Panc1 (cell line): Measurements from ENCODE around the gene USH2A. TPM values are rescaled to one million over a fixed set of nuclear protein-coding genes. Genes with fewer than 3 reads are reported as not detected.

Experiments
- ATAC-seq: fragments of 200-7000 bp; cut with Tn5 transposase; 2 replicates; pipeline ENCODE4 v1.9.1; 2020; ENCODE audit warnings: mild to moderate bottlenecking, moderate library complexity
- BruUV-seq: library from RNA; stranded (reverse); fragments of 400-500 nt; replicated peaks from 2 replicates; lab custom pipeline; 2021; lab: Mats Ljungman, UMichigan
- CTCF ChIA-PET: fragments of 300-600 bp; sonication (Branson Sonifier 250); formaldehyde crosslinking; loops from one replicate; lab custom pipeline; 2022; ENCODE audit warnings: antibody characterized with exemption; lab: Charles Lee
- POLR2A ChIA-PET: fragments of 300-600 bp; sonication (Branson Sonifier 250); formaldehyde crosslinking; loops from one replicate; lab custom pipeline; 2022; ENCODE audit warnings: antibody characterized with exemption; lab: Charles Lee
- DNase-seq: peaks from one replicate; pipeline ENCODE4 v3.0.0-alpha.2; 2010; ENCODE audit warnings: low read depth, low spot score
- H3K27ac ChIP-seq: 2 replicates; pipeline ENCODE4 v1.5.1; 2011; ENCODE audit warnings: mild to moderate bottlenecking, low read length, inconsistent platforms
- H3K27me3 ChIP-seq: fragments of 200-500 bp; sonication (Bioruptor generic); 2 replicates; pipeline ENCODE4 v1.6.0; 2014; ENCODE audit warnings: low read length, inconsistent platforms; ENCODE audit not compliant: control insufficient read depth, insufficient read depth
- H3K36me3 ChIP-seq: fragments of 200-500 bp; sonication (Bioruptor generic); 2 replicates; pipeline ENCODE4 v1.5.1; 2014; ENCODE audit warnings: inconsistent platforms, mild to moderate bottlenecking, low read length, moderate library complexity; ENCODE audit not compliant: control insufficient read depth, insufficient read depth
- H3K4me1 ChIP-seq: 2 replicates; pipeline ENCODE4 v1.5.1; 2011; ENCODE audit warnings: inconsistent platforms, mild to moderate bottlenecking, low read length, moderate library complexity; ENCODE audit not compliant: control insufficient read depth, insufficient read depth
- H3K4me3 ChIP-seq, 2 experiments: 2 replicates each; pipeline ENCODE4 v1.5.1; 2011 to 2012; ENCODE audit warnings: low read depth in 2 of 2, low read length in 2 of 2, mild to moderate bottlenecking in 2 of 2, inconsistent platforms in 1 of 2, moderate library complexity in 1 of 2
- H3K9me3 ChIP-seq: fragments of 200-500 bp; sonication (Bioruptor generic); 2 replicates; pipeline ENCODE4 v1.5.1; 2014; ENCODE audit warnings: low read depth, mild to moderate bottlenecking, inconsistent platforms, low read length, moderate library complexity; ENCODE audit not compliant: control insufficient read depth, insufficient read depth
- POLR2AphosphoS5 ChIP-seq: IDR thresholded peaks from 2 replicates; pipeline ENCODE4 v1.6.1; 2012; ENCODE audit warnings: mild to moderate bottlenecking, low read depth, low read length, moderate library complexity
- SIN3A ChIP-seq: IDR thresholded peaks from 2 replicates; pipeline ENCODE4 v1.6.1; 2012; ENCODE audit warnings: low read depth, mild to moderate bottlenecking, low read length, moderate library complexity, borderline replicate concordance; ENCODE audit not compliant: insufficient read depth
- TCF7L2 ChIP-seq: IDR thresholded peaks from 2 replicates; pipeline ENCODE4 v1.6.1; 2011; ENCODE audit warnings: mild to moderate bottlenecking, low read depth, low read length, inconsistent platforms
- in situ Hi-C: cut with HindIII; loops from 2 replicates; pipeline ENCODE4 v1.10.0; 2016; ENCODE audit warnings: low sequenced_read_pairs, low pct_unique_long_range_greater_than_20kb
- intact Hi-C: fragments of 100-400 bp; cut with micrococcal nuclease; formaldehyde crosslinking; loops from one replicate; pipeline ENCODE4 v1.10.0; 2022; ENCODE audit not compliant: unreplicated experiment
- total RNA-seq: library from RNA; stranded (reverse); gene quantifications from one replicate; pipeline ENCODE4 v1.2.1, GENCODE V29; 2021; ENCODE audit not compliant: unreplicated experiment
- TF ChIP-seq, protein P1 (sequence below), 2 experiments: IDR thresholded peaks; 2 replicates each; pipeline ENCODE4 v1.6.1; 2011 to 2012; ENCODE audit warnings: low read depth in 2 of 2, control low read depth in 1 of 2, low read length in 1 of 2, mild to moderate bottlenecking in 1 of 2, moderate library complexity in 1 of 2; ENCODE audit not compliant: insufficient read depth in 1 of 2
- TF ChIP-seq, protein P2 (sequence below): fragments of 450-650 bp; IDR thresholded peaks from 2 replicates; pipeline ENCODE4 v1.5.1; 2017; ENCODE audit warnings: mild to moderate bottlenecking

The USH2A gene
- total RNA-seq, 1 experiment from 2014 or later, result not detected

DNA sequence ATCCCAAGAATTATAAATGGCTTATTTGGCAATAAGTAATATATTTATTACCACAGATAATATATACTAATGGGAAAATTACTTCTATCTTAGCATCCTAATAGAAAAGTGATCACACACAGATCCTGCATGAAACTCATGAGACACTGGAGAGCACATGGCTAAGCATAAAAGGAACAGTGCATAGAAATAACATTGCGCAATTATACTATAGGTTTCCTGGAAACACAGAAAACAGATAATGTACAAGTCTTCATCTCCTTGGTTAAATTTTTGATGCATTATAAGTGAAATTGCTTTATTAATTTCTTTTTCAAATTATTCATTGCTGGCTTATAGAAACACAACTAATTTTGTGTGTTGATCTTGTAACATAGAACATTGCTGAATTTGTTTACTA is 210.4 kb downstream of the USH2A start:
- TF ChIP-seq TCF7L2 (no peak), SIN3A (no peak), POLR2AphosphoS5 (no peak)
- TF ChIP-seq, protein P1, sequence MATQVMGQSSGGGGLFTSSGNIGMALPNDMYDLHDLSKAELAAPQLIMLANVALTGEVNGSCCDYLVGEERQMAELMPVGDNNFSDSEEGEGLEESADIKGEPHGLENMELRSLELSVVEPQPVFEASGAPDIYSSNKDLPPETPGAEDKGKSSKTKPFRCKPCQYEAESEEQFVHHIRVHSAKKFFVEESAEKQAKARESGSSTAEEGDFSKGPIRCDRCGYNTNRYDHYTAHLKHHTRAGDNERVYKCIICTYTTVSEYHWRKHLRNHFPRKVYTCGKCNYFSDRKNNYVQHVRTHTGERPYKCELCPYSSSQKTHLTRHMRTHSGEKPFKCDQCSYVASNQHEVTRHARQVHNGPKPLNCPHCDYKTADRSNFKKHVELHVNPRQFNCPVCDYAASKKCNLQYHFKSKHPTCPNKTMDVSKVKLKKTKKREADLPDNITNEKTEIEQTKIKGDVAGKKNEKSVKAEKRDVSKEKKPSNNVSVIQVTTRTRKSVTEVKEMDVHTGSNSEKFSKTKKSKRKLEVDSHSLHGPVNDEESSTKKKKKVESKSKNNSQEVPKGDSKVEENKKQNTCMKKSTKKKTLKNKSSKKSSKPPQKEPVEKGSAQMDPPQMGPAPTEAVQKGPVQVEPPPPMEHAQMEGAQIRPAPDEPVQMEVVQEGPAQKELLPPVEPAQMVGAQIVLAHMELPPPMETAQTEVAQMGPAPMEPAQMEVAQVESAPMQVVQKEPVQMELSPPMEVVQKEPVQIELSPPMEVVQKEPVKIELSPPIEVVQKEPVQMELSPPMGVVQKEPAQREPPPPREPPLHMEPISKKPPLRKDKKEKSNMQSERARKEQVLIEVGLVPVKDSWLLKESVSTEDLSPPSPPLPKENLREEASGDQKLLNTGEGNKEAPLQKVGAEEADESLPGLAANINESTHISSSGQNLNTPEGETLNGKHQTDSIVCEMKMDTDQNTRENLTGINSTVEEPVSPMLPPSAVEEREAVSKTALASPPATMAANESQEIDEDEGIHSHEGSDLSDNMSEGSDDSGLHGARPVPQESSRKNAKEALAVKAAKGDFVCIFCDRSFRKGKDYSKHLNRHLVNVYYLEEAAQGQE (IDR thresholded peaks at IDR 0.05; ENCODE audit: insufficient read depth in 1 of 2, low read depth in 2 of 2, low read length in 1 of 2), result no peak
- TF ChIP-seq, protein P2, sequence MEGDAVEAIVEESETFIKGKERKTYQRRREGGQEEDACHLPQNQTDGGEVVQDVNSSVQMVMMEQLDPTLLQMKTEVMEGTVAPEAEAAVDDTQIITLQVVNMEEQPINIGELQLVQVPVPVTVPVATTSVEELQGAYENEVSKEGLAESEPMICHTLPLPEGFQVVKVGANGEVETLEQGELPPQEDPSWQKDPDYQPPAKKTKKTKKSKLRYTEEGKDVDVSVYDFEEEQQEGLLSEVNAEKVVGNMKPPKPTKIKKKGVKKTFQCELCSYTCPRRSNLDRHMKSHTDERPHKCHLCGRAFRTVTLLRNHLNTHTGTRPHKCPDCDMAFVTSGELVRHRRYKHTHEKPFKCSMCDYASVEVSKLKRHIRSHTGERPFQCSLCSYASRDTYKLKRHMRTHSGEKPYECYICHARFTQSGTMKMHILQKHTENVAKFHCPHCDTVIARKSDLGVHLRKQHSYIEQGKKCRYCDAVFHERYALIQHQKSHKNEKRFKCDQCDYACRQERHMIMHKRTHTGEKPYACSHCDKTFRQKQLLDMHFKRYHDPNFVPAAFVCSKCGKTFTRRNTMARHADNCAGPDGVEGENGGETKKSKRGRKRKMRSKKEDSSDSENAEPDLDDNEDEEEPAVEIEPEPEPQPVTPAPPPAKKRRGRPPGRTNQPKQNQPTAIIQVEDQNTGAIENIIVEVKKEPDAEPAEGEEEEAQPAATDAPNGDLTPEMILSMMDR, result no peak
- BruUV-seq, result no TSS peak
- Histone ChIP-seq H3K4me3 (no peak overlapping the region), H3K36me3 (no peaks in the 10 kb centered on the region), H3K27me3 (no peaks in the 10 kb centered on the region), H3K9me3 (no peaks in the 10 kb centered on the region), H3K4me1 (no peaks in the 10 kb centered on the region), H3K27ac (no peak overlapping the region)
- ATAC-seq (no peak), DNase-seq (no peak)
- in situ Hi-C loops (no loop called here), intact Hi-C loops (no loop called here)
- ChIA-PET CTCF (no interaction called here), POLR2A (no interaction called here)

DNA sequence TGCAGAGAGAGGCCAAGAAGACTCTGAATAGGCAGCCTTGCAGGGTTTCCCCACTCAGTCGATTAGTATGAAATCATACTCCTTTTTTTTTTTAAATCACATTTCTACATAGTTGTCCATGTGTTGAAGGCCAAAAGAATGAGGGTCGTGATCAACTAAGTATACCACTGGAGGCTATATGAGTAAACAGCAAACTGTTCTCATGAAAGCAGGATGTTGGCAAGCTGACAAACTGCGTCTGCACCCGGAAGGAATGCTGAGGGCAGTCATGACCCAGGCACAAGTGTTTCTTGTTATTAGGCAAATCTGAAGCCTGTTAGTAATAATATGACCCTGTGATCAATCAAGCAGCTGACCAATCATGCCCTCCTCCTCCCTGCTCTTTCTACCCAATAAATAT is 213.2 kb downstream of the USH2A start:
- H3K4me3 ChIP-seq, result no peak overlapping the region
- ChIA-PET CTCF (no interaction called here), POLR2A (interaction anchor here (0.6 kb wide), 1 partner anchor 393 kb away, joined by 3 read pairs; no protein-coding TSS in a partner anchor)
- ATAC-seq (no peak), DNase-seq (no peak)
- no peaks in the 10 kb centered on the region for H3K27me3 ChIP-seq
- intact Hi-C loops, result no loop called here
- H3K36me3 ChIP-seq, result no peaks in the 10 kb centered on the region
- in situ Hi-C loops, result no loop called here
- no peak overlapping the region for H3K27ac ChIP-seq
- H3K4me1 ChIP-seq, result no peaks in the 10 kb centered on the region
- no TSS peak for BruUV-seq
- TF ChIP-seq SIN3A, result no peak
- TF ChIP-seq, protein P2, result no peak
- TF ChIP-seq TCF7L2, result no peak
- TF ChIP-seq POLR2AphosphoS5, result no peak
- TF ChIP-seq, protein P1 (IDR thresholded peaks at IDR 0.05; ENCODE audit: insufficient read depth in 1 of 2, low read depth in 2 of 2, low read length in 1 of 2), result no peak
- no peaks in the 10 kb centered on the region for H3K9me3 ChIP-seq
